HG02981 (cell line): ENCODE results near the gene ADSS2.
A peak's percentile ranks its signal among the peaks of the same experiment; 100 is the strongest.
"Not testable (repeated sequence)": the region's sequence is repeated elsewhere in the genome, so short reads cannot be mapped to it uniquely, and the experiment has no call there.

Experiments used
- ATAC-seq: cut with Tn5 transposase; IDR thresholded peaks from one replicate; pipeline ENCODE4 v1.9.1; 2021; ENCODE audit warnings: mild to moderate bottlenecking, moderate library complexity; ENCODE audit not compliant: unreplicated experiment

The ADSS2 gene

GRCh38 chr1:244451539-244451950, at the start of gene ADSS2:
Gene ADSS2, minus strand, starts transcription at chr1:244451909. Its CDS starts 92 bp downstream, at chr1:244451817.
- ATAC-seq = no peak

- ATAC-seq = not testable (repeated sequence)
Observed at GRCh38 chr1:244500515-244500914, 48.8 kb upstream of the ADSS2 start.

- not testable (repeated sequence) for ATAC-seq
Observed at GRCh38 chr1:244499484-244499883, 47.8 kb upstream of the ADSS2 start.

DNA sequence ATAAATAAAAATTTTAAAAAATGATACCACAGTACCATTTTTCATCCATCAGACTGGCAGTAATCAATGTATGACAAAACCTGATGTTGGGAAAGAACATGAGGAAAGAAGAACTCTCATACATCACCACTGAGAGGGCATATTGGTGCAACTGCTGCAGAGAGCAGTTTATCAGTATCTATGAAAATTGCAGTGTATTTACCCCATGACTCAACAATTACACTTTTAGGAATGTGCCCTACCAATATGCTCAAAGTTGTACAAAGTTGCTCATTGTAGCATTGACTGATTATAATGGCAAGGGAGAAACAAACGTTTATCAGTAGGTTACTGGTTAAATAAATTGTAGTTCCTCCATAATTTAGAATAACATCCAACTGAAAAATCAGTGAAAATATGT, 46.1 kb upstream of the ADSS2 start:
- no peak for ATAC-seq

DNA sequence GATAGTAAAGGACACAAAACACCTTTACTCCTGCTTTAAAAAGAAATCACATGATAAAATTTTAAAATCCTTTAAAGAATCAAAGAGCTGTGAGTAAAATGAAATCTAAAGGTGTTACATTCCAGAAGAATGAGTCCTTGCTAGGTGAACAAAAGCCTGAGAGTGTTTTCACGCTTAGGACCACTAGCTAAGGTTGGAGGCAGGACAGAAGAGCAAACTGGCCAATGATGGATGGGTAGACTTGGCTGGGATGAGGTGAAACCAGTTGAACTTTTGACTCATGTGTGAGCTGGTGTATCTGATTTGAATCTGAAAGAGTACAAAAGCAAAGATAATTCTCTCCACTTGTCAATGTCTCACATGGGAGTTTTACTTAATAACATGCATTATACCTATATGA, 44.5 kb upstream of the ADSS2 start:
- no peak for ATAC-seq

DNA sequence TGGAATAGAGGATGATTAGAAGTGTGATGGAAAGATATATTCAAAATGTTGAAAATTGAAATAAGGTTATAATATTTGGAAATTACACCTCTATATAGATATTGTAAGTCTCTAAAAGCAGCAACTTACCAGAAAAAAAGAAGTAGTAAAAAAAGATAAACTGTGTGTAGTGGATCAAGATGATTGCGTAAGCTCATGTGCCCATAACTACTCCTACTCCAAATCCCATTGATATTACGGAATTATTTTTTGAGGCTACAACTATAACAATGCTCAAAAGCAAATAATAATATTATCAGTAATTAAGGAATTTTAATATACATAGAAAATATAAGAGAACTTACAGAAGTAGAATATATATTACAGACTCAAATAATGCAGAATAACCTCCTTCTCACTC, 42.9 kb upstream of the ADSS2 start:
- ATAC-seq = no peak

DNA sequence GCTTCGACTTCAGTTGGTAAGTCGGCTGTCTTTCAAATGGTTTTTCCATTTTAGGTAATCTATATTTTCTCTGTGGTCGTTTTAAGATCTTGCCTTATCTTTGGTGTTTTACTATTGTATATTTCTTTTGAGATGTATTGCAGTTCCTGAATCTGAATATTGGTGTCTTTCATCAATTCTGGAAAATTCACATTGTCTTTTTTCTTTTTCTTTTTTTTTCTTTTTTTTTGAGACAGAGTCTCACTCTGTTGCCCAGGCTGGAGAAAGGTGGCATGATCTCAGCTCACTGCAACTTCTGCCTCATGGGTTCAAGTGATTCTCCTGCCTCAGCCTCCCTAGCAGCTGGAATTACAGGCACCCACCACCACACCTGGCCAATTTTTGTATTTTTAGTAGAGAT, 33.3 kb upstream of the ADSS2 start:
- ATAC-seq = not testable (repeated sequence)

- no peak for ATAC-seq
Observed at GRCh38 chr1:244473059-244473605, 21.4 kb upstream of the ADSS2 start.

DNA sequence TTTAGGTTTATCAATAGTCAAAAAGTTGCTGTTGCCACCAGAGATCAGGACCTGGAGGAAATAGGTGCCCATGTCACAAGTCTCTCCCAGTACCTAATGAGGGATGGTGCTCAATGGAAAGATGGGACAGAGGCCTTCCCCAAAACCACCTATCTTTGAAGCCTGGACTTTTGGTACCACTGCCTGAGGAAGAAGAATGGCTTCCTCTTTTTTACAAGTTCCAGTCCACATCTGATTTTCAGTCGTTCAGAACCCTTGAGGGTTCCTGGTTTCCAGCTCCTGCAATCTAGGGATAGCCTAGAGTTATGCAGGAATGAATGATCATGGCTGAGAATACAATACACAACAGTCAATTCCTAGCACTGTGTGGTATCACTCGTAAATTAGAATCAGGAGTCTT, 15.0 kb upstream of the ADSS2 start:
- ATAC-seq = no peak

DNA sequence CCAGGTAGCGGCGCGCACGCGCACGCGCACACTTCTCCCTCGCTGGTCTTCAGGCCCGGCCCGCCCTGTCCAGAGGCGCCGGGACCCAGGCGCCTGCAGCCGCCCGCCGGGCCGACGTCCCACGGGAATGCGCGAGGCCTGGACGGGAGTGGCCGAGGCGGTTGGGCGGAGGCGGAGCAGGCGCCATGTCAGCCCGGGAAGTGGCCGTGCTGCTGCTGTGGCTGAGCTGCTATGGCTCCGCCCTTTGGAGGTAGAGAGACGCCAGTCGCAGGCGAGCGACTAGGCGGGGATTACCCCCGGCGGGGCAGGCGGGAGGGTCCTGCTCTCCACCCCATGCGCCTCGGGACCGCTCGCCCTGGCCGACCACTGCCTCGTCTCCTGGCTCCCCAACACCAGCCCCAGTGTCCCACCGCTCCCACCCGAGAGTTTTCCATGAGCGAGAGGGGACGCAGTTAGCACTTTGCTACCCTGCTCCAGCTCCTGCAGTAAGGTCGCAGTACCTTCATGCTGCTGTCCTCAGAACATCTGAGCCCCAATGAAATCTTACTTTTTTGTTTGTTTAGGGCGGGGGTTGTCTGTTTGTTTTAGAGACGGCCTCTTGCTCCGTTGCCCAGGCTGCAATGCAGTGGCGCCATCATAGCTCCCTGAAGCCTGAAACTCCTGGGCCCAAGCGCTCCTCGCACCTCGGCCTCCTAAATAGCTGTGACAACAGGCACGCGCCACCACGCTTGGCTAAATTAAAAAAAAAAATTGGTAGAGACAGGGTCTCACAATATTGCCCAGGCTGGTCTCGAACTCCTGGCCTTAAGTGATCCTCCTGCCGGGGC, 9.7 kb upstream of the ADSS2 start, which contains the start of gene CATSPERE:
CATSPERE (plus strand) TSS at position 29 of the 827 bp plus-strand sequence; CDS start at position 186, 157 bp downstream.
- ATAC-seq = peak; percentile 99

GRCh38 chr1:244460197-244460596, 8.5 kb upstream of the ADSS2 start:
- no peak for ATAC-seq

- ATAC-seq = no peak
Observed at GRCh38 chr1:244458781-244459180, 7.1 kb upstream of the ADSS2 start.

GRCh38 chr1:244456586-244456985, 4.9 kb upstream of the ADSS2 start:
- no peak for ATAC-seq

GRCh38 chr1:244454412-244454811, 2.7 kb upstream of the ADSS2 start:
- ATAC-seq = no peak

- peak; percentile 97 for ATAC-seq
Observed at GRCh38 chr1:244451951-244452795, 464 bp upstream of the ADSS2 start.

- ATAC-seq = no peak
Observed at GRCh38 chr1:244450597-244451538, 841 bp downstream of the ADSS2 start.

- ATAC-seq = no peak
Observed at GRCh38 chr1:244449936-244450508, 1.7 kb downstream of the ADSS2 start.

GRCh38 chr1:244448279-244449036, 3.3 kb downstream of the ADSS2 start:
- no peak for ATAC-seq

DNA sequence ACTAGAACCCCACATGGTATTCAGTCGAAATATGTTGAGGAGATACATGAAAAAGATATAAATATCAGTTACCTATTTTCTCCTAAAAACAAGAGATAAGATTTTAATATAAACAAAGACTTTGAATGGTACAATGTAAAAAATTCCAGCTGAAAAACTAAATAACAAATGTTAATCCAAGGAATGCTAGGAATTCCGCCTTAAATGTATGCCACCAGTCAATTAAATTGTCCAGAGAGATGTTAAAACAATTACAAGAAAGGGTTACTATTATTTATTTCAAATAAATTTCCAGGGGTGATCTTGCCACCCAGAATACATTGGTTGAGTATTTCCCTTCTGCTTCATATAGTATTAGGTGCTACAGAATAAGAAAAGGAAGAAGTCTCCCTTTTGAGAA, 4.2 kb downstream of the ADSS2 start:
- ATAC-seq = no peak
